GM19438 (cell line): Measurements from ENCODE around the gene SPAG16.
A peak's percentile ranks its signal among the peaks of the same experiment; 100 is the strongest.
"Not testable (repeated sequence)": the region's sequence is repeated elsewhere in the genome, so short reads cannot be mapped to it uniquely, and the experiment has no call there.

ENCODE experiments used
- ATAC-seq: cut with Tn5 transposase; IDR thresholded peaks from one replicate; pipeline ENCODE4 v1.9.1; 2021; ENCODE audit warnings: low read depth; ENCODE audit not compliant: unreplicated experiment

Gene SPAG16

DNA sequence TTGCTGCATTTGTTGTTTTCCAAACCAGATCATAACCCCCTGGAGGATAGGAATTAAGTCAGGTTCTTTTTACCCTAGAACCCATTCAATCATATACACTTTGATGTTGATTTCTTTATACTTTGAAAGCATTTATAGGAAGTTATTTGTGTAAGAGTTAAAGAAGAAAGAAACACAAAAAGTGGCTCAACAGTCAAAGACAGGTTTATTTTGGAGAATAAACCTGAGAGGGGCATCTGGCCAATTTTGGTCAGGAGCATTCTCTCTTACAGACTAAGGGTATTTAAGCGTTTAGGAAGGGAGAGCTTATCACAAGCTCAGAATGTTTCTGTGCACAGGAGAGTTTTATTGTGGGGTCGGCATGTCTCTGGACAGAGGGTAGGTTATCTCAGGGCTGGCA is 398.0 kb downstream of the SPAG16 start:
- no peak for ATAC-seq

DNA sequence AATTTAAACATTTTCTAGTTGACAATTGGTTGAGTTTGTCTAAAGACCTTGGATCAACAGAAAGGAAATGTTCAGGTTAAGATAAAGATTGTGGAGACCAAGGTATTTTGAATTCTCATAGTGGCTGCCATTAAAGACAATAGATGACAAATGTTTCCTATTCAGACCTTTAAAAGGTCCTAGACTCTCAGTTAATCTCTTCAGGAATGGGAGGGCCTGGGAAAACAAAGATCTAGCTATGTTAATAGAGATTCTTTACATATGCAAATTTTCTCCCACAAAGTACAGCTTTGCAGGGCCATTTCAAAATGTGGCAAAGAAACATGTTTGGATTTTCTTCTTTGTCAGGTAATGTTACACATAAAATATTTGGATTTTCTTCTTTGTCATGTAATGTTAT is 403.9 kb downstream of the SPAG16 start:
- ATAC-seq: no peak

DNA sequence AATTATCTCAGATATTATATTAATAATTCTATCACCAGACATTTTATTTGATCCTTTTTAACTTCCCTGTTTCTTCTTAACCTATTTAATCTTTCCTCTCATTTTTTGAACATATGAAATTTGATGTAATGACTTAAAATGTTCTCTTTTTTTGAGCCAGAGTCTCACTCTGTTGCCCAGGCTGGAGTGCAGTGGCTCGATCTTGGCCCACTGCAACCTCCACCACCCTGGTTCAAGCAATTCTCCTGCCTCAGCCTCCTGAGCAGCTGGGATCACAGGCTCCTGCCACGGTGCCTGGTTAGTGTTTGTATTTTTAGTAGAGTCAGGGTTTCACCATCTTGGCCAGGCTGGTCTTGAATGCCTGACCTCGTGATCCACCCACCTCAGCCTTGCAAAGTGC is 404.6 kb downstream of the SPAG16 start:
- not testable (repeated sequence) for ATAC-seq

DNA sequence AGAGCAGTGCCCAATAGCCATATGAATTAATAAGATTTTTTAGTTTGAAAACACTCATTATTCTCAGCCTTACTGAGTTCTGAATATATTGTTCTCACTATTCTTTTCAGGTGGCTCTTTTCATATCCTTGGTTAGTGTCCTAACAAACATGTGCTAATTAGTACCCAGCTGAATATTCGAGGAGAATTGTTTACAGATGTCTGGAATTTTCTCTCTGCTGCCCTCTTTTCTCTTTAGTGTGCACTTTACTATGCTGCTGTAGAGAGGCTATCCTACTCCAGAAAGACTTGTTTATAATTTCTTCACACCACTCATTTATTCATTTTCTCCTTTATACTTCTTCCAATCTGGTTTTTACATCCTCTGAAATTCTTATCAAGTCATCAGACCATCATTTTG is 405.3 kb downstream of the SPAG16 start:
- no peak for ATAC-seq

DNA sequence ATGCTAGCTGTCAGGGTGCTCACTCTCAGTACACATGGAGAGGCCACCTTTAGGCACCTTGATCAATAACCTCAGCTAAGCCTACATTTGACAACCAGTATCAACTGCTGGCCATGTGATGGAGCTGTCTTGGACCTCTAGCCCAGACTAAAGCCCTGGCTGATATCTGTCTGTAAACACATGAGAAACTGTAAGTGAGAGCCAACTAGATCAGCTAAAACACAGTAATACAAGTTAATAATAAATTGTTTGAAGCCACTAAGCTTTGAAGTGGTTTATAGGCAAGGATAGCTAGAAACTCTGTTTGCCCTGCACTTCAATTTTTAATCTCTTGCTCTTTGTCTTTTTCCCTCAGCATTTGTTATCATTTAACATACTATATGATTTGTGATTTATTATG is 407.1 kb downstream of the SPAG16 start:
- no peak for ATAC-seq

DNA sequence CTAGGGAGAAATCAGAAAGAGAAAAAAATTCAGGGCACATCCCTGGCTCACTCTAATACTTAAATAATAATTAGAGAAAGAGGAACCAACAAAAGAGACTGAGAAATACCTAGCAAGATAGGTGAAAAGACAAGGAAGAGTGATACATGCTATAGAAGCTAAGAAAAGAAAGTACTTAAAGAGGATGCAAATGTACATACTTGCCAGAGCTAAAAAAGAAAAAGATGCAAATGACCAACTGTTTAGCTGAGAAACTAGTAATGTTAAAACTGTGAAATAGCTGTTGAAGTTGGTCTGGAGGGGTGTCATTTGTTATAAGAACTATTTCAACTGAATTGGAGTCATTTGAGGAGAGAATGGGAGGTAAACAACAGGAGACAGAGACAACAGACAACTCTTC is 412.2 kb downstream of the SPAG16 start:
- no peak for ATAC-seq

DNA sequence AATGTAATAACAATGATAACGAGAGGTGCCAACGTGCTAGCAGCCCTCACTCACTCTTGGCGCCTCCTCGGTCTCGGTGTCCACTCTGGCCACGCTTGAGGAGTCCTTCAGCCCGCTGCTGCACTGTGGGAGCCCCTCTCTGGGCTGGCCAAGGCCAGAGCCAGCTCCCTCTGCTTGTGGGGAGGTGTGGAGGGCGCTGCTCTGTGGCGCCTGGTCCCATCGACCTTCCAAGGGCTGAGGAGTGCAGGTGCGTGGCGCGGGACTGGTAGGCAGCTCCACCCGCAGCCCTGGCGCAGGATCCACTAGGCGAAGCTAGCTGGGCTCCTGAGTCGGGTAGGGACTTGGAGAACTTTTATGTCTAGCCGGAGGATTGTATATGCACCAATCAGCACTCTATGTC is 417.1 kb downstream of the SPAG16 start:
- ATAC-seq: not testable (repeated sequence)

DNA sequence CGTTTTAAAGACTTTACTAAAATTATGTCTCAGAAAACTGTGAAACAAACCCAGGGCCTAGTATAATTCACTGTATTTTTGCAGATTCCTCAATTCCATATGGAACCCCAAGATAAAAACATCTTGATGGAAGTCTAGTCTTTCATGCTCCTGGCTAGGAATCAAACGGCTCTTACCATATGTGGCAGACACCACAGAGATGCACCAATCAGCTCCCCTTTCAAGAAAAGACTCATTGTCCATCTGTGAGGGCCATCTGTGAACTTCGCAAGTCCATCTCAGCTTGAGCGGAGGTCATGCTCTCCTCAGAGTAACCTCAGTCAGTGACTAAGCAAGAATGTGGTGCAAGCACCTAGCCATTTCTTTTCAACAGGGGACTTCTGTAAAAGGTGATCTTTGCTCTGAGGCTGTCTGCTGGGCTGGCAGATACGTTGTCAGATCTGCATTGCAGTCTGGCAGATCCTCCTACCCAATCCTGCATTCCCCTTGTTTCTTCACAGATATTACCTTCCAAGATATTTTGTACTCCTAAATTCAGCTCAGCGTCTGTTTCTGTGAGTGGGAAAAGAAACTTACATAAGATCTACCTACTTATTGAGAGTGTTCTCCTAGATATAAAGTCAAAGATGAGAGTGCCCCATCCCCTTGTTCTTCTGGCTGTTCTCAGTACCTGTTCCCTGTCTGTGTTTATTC is 419.3 kb downstream of the SPAG16 start:
- no peak for ATAC-seq

DNA sequence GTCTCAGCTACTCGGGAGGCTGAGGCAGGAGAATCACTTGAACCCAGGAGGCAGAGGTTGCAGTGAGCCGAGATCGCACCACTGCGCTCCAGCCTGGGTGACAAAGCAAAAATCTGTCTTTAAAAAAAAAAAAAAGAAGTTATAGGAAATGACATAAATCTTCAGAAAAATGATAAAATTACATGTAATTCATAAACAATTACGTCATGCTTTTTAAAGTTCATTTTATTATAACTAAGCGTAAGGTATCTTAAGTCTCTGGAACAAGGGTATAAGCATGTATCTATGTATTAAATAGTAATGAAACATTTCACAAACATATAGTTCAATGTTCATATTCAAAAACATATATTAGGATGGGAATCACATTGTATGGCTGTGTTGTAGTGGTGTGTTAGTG is 425.9 kb downstream of the SPAG16 start:
- no peak for ATAC-seq

DNA sequence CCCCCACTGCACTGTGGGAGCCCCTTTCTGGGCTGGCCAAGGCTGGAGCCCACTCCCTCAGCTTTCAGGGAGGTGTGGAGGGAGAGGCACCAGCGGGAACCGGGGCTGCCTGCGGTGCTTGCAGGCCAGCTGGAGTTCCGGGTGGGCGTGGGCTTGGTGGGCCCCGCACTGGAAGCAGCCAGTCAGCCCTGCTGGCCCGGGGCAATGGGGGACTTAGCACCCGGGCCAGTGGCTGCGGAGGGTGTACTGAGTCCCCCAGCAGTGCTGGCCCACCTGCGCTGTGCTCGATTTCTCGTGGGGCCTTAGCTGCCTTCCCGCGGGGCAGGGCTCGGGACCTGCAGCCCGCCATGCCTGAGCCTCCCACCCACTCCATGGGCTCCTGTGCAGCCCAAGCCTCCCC is 434.1 kb downstream of the SPAG16 start:
- ATAC-seq: not testable (repeated sequence)

DNA sequence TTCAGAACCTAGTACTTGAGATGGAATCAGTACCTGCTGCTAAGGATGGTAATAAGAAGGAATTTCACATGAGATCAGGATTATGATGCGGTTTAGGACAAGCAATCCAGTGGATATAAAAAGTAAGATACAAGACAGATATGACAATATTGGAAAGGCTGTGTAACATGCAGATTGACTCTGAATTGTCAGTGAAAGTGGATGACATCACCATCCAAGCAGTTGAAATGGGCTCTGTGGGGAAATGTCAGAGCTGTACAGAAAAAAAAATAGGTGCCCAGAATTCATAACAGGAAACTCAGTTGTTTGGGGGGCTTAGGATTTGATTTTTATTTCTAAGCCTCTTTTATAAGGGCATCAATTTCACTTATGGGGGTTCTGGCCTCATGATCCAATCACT is 438.3 kb downstream of the SPAG16 start:
- ATAC-seq: no peak

DNA sequence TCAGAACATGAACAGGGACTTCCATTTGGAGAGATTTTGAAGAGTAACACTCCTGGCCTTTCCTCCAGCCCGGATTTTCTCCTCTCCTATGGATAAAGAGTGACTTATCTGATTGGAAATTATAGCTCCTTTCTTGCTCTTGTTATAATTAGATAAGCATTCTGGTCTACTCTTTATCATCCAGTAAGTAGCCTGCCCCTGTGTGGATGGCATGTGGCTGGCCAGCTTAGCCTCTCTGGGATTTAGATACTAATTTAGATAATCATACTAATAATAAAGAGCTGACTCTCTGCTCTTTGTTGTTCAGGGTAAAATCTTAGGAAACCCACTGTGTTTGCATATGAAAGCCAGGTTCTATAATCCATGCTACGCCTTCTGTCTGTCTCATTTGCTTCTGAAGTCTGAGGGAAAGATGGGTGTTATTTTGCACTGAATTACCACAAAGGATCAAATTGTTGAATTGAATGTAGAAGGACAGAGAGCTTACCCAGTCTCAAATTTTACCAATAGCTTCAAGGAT is 438.8 kb downstream of the SPAG16 start:
- ATAC-seq: no peak

DNA sequence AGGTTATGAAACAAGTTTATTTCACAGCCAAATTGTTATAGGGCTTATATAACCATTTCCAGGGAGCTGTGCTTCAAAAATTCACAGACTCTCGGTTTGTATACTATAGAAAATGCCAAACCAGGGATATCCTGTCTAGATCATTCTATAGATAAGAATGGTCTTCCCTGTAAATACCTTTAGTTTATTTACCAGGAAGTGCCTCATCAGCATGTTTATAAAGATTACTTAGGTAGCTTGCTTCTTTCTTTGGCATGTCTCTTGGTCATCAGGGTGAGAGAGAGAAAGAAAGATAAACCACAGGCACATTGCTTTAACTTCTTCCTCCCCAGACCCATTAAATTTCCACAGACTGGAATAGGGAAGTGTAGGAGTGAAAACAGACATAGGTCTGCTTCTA is 439.4 kb downstream of the SPAG16 start:
- ATAC-seq: no peak

DNA sequence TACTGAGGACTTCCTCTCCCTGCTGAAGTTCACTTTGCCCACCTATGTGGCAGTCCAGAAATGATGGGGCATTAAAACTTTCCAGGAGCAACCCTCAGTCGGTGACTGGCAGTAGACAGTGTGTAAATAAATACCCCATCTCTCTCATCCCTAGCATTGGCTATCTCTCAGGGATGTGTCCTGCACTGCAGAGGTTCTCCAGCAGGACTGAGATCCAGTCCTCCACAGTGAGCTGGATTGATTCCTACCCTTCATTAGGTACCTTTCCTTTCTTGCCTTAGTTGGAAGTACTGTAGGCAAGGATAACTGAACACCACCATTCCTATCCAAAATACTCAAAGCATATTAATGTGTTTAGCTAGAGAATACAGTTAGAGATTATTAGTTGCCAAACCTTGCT is 441.8 kb downstream of the SPAG16 start:
- no peak for ATAC-seq

DNA sequence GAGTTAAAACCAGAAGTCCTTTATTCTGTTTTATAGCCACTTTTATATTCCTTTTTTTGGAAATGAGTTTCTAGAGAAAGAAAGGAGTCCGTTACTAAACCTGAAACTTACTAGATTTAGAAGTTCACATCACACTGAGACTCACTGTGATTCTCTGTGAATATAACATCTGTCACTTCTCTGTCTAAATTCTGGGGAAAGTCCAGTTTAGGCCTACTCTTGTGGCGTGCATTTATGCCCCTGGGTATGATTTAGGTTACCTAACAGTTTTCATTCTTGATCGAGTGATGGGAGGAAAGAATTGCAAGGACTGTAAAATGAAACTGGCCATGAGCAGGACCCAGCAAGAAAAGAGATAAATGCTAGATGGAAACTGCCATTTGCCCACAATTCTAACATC is 449.6 kb downstream of the SPAG16 start:
- ATAC-seq: peak; percentile 88

DNA sequence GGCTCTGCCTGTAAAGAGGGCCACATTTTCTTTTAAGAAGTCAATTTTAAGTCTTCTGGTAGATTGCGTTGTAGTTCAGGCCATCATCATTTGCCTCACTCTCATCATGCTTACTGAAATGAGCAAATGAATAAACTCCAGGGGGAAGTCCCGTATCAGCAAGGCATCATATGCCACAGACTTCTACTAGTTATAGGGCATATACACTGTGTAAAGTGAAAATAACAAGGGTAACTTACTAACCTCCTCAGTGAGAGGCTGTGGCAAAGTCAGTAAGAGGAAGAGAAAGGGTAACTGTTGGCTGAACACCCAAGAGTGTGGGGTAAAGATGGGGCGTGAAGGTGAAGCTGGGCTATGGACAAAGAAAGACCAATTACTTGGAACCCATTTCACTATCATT is 456.2 kb downstream of the SPAG16 start:
- peak; percentile 75 for ATAC-seq

DNA sequence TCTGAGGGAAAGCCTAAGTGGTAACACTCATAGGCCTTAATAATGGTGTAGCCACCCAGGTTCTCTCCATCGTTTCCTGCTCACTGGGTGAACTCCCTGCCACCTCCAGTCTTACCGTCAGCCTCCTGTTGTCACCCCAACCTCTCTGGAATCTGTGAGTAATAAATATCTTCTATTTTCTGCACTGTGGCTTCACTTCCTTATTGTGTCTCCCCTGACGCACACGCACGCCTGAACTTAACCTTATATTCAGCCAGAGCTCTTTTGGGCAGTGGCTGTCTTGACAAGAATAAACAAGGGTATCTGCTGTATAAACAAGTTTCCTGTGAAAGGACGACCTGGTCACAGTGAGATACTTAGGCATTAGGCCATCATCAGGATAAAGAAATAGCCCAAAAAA is 467.2 kb downstream of the SPAG16 start:
- peak; percentile 81 for ATAC-seq

DNA sequence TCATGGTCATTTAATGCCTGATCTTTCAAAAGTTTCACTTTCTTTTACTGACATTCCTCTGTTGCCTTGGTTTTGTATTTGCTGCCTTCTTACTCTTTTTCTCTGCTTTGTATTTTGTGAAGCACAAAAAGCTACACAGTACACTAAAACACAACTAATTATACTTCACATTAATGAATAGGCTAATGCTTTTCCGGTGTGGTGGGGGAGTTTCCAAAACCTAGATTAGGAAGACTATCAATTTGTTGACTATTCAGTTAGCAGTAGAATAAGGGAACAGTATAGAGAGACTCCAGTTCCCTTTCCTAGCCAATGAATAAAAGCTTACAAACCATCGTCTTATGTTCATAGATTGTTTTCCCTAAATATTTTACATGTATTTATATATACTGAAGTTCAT is 468.3 kb downstream of the SPAG16 start:
- no peak for ATAC-seq

DNA sequence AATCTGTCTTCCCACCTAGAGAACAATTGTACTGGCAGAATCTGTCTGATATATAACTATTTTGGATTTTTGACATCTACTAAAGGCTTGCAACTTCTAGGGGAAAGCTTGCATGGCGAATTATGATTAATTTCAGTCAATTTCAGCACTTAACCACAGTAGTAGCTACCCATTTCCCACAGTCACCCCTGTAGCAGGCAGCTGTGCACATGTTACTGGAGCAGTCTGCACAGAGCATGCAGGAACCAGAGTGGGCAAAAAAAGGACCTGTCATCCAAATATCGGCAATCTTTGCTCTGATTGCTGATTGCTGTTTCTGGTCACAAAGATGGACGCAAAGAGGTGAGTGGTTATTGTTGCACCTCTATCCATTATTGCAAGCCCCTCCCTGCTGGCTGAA is 473.3 kb downstream of the SPAG16 start:
- no peak for ATAC-seq

DNA sequence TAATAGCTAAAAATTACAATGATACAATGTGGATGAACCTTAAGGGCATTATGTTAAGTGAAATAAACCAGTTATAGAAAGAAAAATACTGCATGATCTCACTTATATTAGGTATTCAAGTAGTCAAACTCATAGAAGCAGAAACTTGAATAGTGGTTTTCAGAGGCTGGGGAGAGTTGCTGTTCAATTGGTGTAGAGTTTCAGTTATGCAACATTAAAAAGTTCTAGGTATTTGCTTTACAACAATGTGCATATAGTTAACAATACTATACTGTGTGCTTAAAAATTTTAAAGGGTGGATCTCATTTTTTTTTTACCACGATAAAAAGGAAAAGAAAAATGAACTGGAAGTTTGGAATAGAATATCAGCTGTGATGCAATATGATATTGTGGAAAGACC is 479.1 kb downstream of the SPAG16 start:
- ATAC-seq: no peak

DNA sequence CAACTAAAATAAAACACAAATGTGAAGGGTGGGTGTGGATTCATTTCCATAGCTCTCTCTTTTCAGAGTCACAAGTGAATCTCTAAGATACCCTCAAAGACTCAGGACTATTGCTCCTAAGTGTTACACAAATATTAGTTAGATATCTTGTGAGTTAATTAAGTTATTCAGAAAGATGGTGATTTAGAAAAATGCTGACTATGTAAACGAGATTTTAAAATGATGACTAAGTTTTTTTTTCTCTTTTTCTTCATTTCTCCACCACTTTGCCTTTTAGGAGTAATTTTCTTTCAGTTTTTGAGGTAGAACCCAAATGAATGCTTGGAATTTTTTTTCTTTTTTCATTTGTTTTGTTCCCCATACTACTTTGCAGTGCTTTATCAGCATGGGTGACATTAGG is 479.7 kb downstream of the SPAG16 start:
- no peak for ATAC-seq

DNA sequence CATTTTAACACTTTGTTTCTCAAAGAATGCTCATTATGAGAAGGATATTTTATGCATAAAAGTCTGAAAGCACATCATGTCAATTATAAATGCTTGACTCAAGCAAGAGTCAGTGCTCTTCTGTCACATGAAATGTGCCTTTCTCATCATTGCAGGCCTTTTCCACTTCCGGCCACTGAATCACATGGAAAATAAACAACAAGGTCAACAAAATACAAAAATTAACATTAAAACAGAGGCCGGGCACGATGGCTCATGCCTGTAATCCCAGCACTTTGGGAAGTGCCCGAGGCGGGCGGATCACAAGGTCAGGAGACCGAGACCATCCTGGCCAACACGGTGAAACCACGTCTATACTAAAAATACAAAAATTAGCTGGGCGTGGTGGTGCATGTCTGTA is 480.6 kb downstream of the SPAG16 start:
- ATAC-seq: no peak

DNA sequence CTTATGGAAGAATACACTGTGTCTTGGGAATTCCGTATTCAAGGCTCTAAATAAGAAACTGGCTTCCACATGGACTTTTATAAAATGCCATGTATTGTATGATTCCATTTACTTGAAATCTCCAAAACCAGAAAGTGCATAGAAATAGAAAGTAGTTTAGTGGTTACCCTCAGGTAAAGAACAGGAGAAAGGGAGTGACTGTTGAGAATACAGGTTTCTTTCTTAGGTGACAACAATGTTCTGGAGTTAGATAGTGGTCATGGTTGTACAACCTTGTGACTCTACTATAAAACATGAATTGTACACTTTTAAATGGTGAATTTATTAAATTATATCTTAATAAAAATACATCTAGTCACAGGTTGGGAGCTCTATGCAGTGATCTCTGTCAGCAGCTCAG is 481.8 kb downstream of the SPAG16 start:
- ATAC-seq: peak; percentile 50
